ENCODE measurements around the gene PHTF1. TPM values are rescaled to one million over a fixed set of nuclear protein-coding genes. Genes with fewer than 3 reads are reported as not detected.
A peak's percentile ranks its signal among the peaks of the same experiment; 100 is the strongest.

PHTF1 gene
- total and polyA plus RNA-seq, 12 donors: 4.9 to 14.8 (median 9.6) TPM

DNA sequence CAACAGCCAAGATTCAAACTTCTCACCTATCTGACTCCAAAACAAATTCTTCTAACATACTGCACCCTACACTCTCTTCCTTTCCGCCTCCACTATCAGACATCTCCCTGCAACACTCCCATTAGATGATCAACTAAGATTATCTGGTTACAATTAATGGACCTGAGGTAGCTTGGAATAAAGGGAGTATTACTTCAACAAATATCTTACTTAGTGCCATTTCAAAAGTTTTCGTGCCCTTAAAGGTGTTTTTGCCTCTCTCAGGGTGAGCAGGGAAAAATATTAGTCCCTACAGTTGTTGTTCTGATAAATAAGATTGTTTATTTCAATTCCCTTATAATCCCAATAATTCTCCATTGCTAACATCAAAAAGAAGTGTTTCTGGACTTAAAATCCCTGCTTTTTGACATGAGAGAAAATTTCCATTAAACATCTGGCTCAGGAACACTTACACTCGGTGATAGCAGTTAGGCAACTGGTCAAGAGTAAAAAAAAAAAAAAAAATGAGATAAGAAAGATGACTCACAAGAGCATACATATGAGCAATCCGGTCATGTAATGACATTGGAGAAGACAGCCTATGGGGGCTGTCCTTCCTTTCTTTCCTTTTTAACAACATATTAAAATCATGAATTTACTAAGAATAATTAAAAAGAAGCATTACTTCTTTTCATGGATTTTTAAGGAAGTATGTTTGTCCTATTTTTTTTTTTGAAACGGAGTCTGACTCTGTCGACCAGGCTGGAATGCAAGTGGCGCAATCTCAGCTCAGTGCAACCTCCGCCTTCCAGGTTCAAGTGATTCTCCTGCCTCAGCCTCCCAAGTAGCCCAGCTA lies 45.4 kb upstream of the PHTF1 start:
- TF ChIP-seq, protein P1, sequence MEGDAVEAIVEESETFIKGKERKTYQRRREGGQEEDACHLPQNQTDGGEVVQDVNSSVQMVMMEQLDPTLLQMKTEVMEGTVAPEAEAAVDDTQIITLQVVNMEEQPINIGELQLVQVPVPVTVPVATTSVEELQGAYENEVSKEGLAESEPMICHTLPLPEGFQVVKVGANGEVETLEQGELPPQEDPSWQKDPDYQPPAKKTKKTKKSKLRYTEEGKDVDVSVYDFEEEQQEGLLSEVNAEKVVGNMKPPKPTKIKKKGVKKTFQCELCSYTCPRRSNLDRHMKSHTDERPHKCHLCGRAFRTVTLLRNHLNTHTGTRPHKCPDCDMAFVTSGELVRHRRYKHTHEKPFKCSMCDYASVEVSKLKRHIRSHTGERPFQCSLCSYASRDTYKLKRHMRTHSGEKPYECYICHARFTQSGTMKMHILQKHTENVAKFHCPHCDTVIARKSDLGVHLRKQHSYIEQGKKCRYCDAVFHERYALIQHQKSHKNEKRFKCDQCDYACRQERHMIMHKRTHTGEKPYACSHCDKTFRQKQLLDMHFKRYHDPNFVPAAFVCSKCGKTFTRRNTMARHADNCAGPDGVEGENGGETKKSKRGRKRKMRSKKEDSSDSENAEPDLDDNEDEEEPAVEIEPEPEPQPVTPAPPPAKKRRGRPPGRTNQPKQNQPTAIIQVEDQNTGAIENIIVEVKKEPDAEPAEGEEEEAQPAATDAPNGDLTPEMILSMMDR (IDR thresholded peaks at IDR 0.05): no peak
- Histone ChIP-seq H3K27ac (peak overlapping the region in 8 of 10 donors; percentile 6 to 64 (median 56)), H3K4me3 (no peak overlapping the region), H3K4me1 (peaks cover 3 to 68% (median 55%) of the 10 kb centered on the region in 9 donors), H3K9me3 (no peaks in the 10 kb centered on the region), H3K36me3 (no peaks in the 10 kb centered on the region), H3K27me3 (no peaks in the 10 kb centered on the region)
- intact Hi-C loops (cut with DNase I): no loop called here
- WGBS, 2 donors: 54 to 55% methylated on average over 8 of the region's 8 CpGs
- DNase-seq: no peak
- peak; percentile 54 to 96 (median 83) for ATAC-seq

- H3K9me3 ChIP-seq: no peaks in the 10 kb centered on the region
- WGBS, 2 donors: 95 to 98% methylated on average over 3 of the region's 3 CpGs
Observed at GRCh38 chr1:113802367-113803007, 43.2 kb upstream of the PHTF1 start.

GRCh38 chr1:113800487-113800886 lies 41.2 kb upstream of the PHTF1 start:
- H3K27me3 ChIP-seq: no peaks in the 10 kb centered on the region
- peaks cover 0 to 25% (median 6%) of the 10 kb centered on the region in 9 donors for H3K36me3 ChIP-seq
- ATAC-seq: no peak
- WGBS, 2 donors: 49 to 55% methylated on average over 3 of the region's 3 CpGs
- TF ChIP-seq, protein P1 (IDR thresholded peaks at IDR 0.05): no peak
- no peak for DNase-seq
- no peaks in the 10 kb centered on the region for H3K9me3 ChIP-seq
- peaks cover 3 to 77% (median 40%) of the 10 kb centered on the region in 9 donors for H3K4me1 ChIP-seq
- no peak overlapping the region for H3K27ac ChIP-seq
- intact Hi-C loops (cut with DNase I): no loop called here
- H3K4me3 ChIP-seq: no peak overlapping the region

More at GRCh38 chr1:113802367-113803007, 43.2 kb upstream of the PHTF1 start:
- Histone ChIP-seq H3K27me3 (no peaks in the 10 kb centered on the region), H3K27ac (no peak overlapping the region), H3K4me1 (peaks cover 3 to 74% (median 43%) of the 10 kb centered on the region in 9 donors), H3K36me3 (peaks cover 0 to 5% (median 3%) of the 10 kb centered on the region in 9 donors), H3K4me3 (no peak overlapping the region)
- intact Hi-C loops (cut with DNase I): no loop called here
- ATAC-seq (no peak), DNase-seq (no peak)
- TF ChIP-seq, protein P1 (IDR thresholded peaks at IDR 0.05): no peak

DNA sequence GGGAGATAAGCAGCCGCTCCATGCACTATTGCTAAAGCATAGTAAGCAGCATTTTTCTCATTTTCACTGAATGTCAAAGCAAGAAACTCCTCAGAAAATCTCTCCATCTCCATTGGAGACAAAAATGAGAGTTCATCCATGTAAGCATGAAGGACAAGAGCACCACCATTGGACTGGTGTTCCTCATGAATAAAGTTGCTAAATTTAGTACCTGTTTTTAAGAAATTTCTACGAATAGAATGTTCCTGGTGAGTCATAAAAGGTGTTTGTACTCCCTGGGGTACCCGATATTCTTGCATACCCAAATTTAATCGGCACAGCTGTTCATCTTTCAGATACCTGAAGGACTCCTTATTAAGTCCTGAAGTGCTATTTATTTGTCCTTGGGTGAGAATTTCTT lies 38.2 kb upstream of the PHTF1 start:
- 84 to 87% methylated on average over 4 of the region's 4 CpGs for WGBS, 2 donors
- DNase-seq: no peak
- no peaks in the 10 kb centered on the region for H3K9me3 ChIP-seq
- H3K4me3 ChIP-seq: no peak overlapping the region
- no peak for ATAC-seq
- no peaks in the 10 kb centered on the region for H3K27me3 ChIP-seq
- intact Hi-C loops (cut with DNase I): loop anchor here in 1 of 10 donors (5.0 kb wide), 1 partner anchor 40 kb away; the partner anchor contains the start of gene PHTF1
- H3K4me1 ChIP-seq: peaks cover 0 to 74% (median 22%) of the 10 kb centered on the region in 9 donors
- H3K27ac ChIP-seq: no peak overlapping the region
- TF ChIP-seq, protein P1 (IDR thresholded peaks at IDR 0.05): no peak
- H3K36me3 ChIP-seq: peaks cover 0 to 44% (median 6%) of the 10 kb centered on the region in 9 donors
